Measurements from ENCODE around the gene ARL6.

ARL6 gene

DNA sequence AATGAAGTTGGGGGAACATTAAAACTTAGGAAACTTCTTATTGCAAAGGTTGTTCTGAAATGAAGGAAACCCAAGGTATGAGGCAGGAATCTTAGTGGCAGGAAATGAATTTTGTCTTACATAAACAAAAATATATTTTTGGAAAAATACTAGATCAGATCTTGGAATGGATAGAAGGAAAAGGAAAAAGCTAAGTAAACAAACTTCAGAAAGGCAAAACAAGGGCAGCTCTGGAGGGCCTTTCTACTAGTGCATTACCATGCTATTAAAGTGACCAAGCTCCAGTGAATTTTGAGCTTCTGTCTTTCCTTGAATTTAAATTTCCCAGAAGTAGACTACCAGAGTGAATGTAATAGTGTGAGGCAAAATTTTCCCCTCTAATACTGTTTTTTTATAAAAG lies 13.6 kb downstream of the ARL6 start:
- no peak for ATAC-seq

DNA sequence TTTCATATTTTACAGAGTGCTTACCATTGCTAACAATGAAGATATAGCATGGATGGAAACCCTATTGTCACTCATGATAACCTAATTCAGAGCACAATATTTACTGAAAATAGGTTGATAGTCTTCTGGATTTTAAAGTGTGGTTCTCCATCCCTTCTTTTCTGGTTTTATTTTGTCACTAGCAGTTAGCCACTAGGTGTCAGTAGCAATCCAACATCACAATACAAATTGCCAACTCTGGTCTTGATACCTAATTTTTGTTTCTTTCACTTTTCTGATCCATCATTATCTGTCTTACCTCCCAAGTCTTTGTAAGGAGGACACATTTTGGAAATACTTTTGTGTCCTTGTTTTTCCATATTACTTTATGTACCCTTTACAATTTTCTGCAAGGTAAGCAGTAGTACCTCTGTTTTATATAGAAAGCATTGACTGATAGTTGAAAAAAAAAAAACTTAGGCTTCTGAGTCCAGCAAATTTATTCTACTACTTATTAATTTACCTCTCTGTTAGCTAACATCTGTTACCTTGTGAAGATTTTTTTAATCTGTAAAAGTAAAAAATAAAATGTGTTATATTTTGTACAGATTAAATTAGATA lies 29.0 kb downstream of the ARL6 start:
- ATAC-seq: peak; percentile 73
- no peak for TF ChIP-seq ESRRG (CRISPR knock-in tag; IDR thresholded peaks at IDR 0.05)
- TF ChIP-seq SNAI2 (CRISPR knock-in tag; IDR thresholded peaks at IDR 0.05): no peak
- TF ChIP-seq, protein P1, sequence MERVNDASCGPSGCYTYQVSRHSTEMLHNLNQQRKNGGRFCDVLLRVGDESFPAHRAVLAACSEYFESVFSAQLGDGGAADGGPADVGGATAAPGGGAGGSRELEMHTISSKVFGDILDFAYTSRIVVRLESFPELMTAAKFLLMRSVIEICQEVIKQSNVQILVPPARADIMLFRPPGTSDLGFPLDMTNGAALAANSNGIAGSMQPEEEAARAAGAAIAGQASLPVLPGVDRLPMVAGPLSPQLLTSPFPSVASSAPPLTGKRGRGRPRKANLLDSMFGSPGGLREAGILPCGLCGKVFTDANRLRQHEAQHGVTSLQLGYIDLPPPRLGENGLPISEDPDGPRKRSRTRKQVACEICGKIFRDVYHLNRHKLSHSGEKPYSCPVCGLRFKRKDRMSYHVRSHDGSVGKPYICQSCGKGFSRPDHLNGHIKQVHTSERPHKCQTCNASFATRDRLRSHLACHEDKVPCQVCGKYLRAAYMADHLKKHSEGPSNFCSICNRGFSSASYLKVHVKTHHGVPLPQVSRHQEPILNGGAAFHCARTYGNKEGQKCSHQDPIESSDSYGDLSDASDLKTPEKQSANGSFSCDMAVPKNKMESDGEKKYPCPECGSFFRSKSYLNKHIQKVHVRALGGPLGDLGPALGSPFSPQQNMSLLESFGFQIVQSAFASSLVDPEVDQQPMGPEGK (CRISPR knock-in tag; IDR thresholded peaks at IDR 0.05; ENCODE audit: borderline replicate concordance): no peak
- TF ChIP-seq TCF4 (CRISPR knock-in tag; IDR thresholded peaks at IDR 0.05; ENCODE audit: borderline replicate concordance): no peak
- no peak for TF ChIP-seq ZFP30 (CRISPR knock-in tag; IDR thresholded peaks at IDR 0.05)
- no peak for TF ChIP-seq ZNF8 (CRISPR knock-in tag; IDR thresholded peaks at IDR 0.05)
- TF ChIP-seq PPARA (CRISPR knock-in tag; IDR thresholded peaks at IDR 0.05; ENCODE audit: borderline replicate concordance): no peak
- TF ChIP-seq, protein P2, sequence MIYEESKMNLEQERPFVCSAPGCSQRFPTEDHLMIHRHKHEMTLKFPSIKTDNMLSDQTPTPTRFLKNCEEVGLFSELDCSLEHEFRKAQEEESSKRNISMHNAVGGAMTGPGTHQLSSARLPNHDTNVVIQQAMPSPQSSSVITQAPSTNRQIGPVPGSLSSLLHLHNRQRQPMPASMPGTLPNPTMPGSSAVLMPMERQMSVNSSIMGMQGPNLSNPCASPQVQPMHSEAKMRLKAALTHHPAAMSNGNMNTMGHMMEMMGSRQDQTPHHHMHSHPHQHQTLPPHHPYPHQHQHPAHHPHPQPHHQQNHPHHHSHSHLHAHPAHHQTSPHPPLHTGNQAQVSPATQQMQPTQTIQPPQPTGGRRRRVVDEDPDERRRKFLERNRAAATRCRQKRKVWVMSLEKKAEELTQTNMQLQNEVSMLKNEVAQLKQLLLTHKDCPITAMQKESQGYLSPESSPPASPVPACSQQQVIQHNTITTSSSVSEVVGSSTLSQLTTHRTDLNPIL (CRISPR knock-in tag; IDR thresholded peaks at IDR 0.05; ENCODE audit: low read depth): no peak
- TF ChIP-seq ISL1 (CRISPR knock-in tag; IDR thresholded peaks at IDR 0.05): no peak
- TF ChIP-seq, protein P3, sequence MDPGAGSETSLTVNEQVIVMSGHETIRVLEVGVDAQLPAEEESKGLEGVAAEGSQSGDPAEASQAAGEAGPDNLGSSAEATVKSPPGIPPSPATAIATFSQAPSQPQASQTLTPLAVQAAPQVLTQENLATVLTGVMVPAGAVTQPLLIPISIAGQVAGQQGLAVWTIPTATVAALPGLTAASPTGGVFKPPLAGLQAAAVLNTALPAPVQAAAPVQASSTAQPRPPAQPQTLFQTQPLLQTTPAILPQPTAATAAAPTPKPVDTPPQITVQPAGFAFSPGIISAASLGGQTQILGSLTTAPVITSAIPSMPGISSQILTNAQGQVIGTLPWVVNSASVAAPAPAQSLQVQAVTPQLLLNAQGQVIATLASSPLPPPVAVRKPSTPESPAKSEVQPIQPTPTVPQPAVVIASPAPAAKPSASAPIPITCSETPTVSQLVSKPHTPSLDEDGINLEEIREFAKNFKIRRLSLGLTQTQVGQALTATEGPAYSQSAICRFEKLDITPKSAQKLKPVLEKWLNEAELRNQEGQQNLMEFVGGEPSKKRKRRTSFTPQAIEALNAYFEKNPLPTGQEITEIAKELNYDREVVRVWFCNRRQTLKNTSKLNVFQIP (CRISPR knock-in tag; IDR thresholded peaks at IDR 0.05; ENCODE audit: borderline replicate concordance, low read depth): no peak
- no peak for TF ChIP-seq BACH2 (CRISPR knock-in tag; IDR thresholded peaks at IDR 0.05; ENCODE audit: borderline replicate concordance)

More for the DNA sequence above, 13.6 kb downstream of the ARL6 start:
- TF ChIP-seq, protein P1 (CRISPR knock-in tag; IDR thresholded peaks at IDR 0.05; ENCODE audit: borderline replicate concordance): no peak
- no peak for TF ChIP-seq SNAI2 (CRISPR knock-in tag; IDR thresholded peaks at IDR 0.05)
- TF ChIP-seq, protein P3 (CRISPR knock-in tag; IDR thresholded peaks at IDR 0.05; ENCODE audit: borderline replicate concordance, low read depth): no peak
- no peak for TF ChIP-seq TOX (CRISPR knock-in tag; IDR thresholded peaks at IDR 0.05; ENCODE audit: borderline replicate concordance)
- TF ChIP-seq, protein P4, sequence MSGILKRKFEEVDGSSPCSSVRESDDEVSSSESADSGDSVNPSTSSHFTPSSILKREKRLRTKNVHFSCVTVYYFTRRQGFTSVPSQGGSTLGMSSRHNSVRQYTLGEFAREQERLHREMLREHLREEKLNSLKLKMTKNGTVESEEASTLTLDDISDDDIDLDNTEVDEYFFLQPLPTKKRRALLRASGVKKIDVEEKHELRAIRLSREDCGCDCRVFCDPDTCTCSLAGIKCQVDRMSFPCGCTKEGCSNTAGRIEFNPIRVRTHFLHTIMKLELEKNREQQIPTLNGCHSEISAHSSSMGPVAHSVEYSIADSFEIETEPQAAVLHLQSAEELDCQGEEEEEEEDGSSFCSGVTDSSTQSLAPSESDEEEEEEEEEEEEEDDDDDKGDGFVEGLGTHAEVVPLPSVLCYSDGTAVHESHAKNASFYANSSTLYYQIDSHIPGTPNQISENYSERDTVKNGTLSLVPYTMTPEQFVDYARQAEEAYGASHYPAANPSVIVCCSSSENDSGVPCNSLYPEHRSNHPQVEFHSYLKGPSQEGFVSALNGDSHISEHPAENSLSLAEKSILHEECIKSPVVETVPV (CRISPR knock-in tag; IDR thresholded peaks at IDR 0.05): no peak
- no peak for TF ChIP-seq ZFP30 (CRISPR knock-in tag; IDR thresholded peaks at IDR 0.05)
- no peak for TF ChIP-seq GLIS3 (CRISPR knock-in tag; IDR thresholded peaks at IDR 0.05)

DNA sequence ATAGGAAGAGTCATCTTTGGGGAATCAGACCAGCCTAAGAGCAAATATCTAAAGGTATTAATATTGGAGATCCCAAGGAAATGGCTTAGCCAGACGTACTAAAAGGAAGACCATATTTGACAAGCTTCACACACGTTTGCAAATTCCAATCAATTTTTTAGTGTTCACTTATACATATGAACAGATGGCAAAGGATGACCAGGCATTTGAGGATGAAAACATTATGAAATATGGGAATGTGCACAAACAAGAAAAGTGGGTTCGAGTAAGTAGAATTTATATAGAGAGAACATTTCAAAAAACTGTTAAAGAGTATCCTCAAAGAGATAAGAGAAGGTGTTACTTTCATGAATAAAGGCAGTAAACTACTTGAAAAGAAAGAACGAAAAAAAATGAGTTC lies 31.4 kb downstream of the ARL6 start:
- TF ChIP-seq, protein P2 (CRISPR knock-in tag; IDR thresholded peaks at IDR 0.05; ENCODE audit: low read depth): no peak
- TF ChIP-seq, protein P1 (CRISPR knock-in tag; IDR thresholded peaks at IDR 0.05; ENCODE audit: borderline replicate concordance): no peak
- no peak for TF ChIP-seq SNAI2 (CRISPR knock-in tag; IDR thresholded peaks at IDR 0.05)
- TF ChIP-seq TCF4 (CRISPR knock-in tag; IDR thresholded peaks at IDR 0.05; ENCODE audit: borderline replicate concordance): no peak
- ATAC-seq: no peak
